Stomach (tissue), 9 donors: ENCODE data around the gene TMEM52B. TPM values are rescaled to one million over a fixed set of nuclear protein-coding genes. Genes with fewer than 3 reads are reported as not detected.
A peak's percentile ranks its signal among the peaks of the same experiment; 100 is the strongest.

Experiments used
- DNase-seq, 2 donors: peaks; one replicate each; pipeline versions ENCODE4 v3.0.0 to v3.0.0-alpha.2; 2013 to 2019
- H3K27ac ChIP-seq, 5 donors: fragments of 200-600 bp in 4 of 5; sonication (generic) in 4 of 5; one replicate each; pipeline ENCODE4 v1.5.1; 2013 to 2019; ENCODE audit warnings: mild to moderate bottlenecking in 1 of 5, moderate library complexity in 1 of 5
- H3K27me3 ChIP-seq, 3 donors: fragments of 200-600 bp; sonication (generic); one replicate each; pipeline ENCODE4 v1.5.1; 2017 to 2019; ENCODE audit warnings: mixed run types in 1 of 3
- H3K36me3 ChIP-seq, 4 donors: fragments of 200-600 bp; sonication (generic); 1 replicate in 3 of 4; 2 replicates in 1 of 4; pipeline ENCODE4 v1.5.1; 2016 to 2019
- H3K4me1 ChIP-seq, 4 donors: fragments of 200-600 bp; sonication (generic); one replicate each; pipeline ENCODE4 v1.5.1; 2016 to 2019
- H3K4me3 ChIP-seq, 4 donors: fragments of 200-600 bp; sonication (generic) in 3 of 4; one replicate each; pipeline ENCODE4 v1.5.1; 2016 to 2019; ENCODE audit warnings: mild to moderate bottlenecking in 1 of 4
- H3K9me3 ChIP-seq, 4 donors: fragments of 200-600 bp; sonication (generic); one replicate each; pipeline ENCODE4 v1.5.1; 2016 to 2019
- EP300 ChIP-seq: sonication (generic); formaldehyde crosslinking; IDR thresholded peaks from one replicate; pipeline ENCODE4 v1.6.1; 2017; ENCODE audit warnings: antibody characterized with exemption
- POLR2A ChIP-seq, 4 donors: fragments of 450-650 bp; IDR thresholded peaks; one replicate each; pipeline ENCODE4 v1.6.1; 2016; ENCODE audit warnings: antibody characterized with exemption in 4 of 4, control low read depth in 2 of 4, mild to moderate bottlenecking in 1 of 4, moderate library complexity in 1 of 4
- POLR2AphosphoS5 ChIP-seq, 3 donors: sonication (generic); formaldehyde crosslinking; IDR thresholded peaks; one replicate each; pipeline ENCODE4 v1.6.1; 2016; ENCODE audit warnings: antibody characterized with exemption in 3 of 3
- WGBS, 5 donors: extraction: QIAGEN DNeasy Blood & Tissue Kit in 3 of 5; methylation state at CpG; one replicate each; pipeline versions ENCODE4 v1.1.5 to v1.1.7; 2013 to 2018; 5-methylcytosine and 5-hydroxymethylcytosine counted together
- intact Hi-C: fragments of 100-400 bp; cut with DNase I; formaldehyde crosslinking; loops from one replicate; pipeline ENCODE4 v1.15.1; 2023; ENCODE audit warnings: low total_unique reads
- polyA plus RNA-seq, 3 donors: library from polyadenylated mRNA; stranded (reverse); fragments of 200-250 nt; gene quantifications; one replicate each; pipeline ENCODE4 v1.2.3, GENCODE V29; 2013
- total RNA-seq, 5 donors: library from RNA; depleted of rRNA; stranded (reverse); fragments of >200 nt; gene quantifications; one replicate each; pipeline versions ENCODE4 v1.1.0 to v1.2.3, GENCODE V29; 2014 to 2016
- TF ChIP-seq, protein P1 (sequence below), 7 experiments: fragments of 450-650 bp in 4 of 7; fragments of 200-600 bp in 3 of 7; sonication (generic) in 3 of 7; IDR thresholded peaks; one replicate each; pipeline ENCODE4 v1.5.1; 2016 to 2019; ENCODE audit warnings: antibody characterized with exemption in 7 of 7, control low read depth in 2 of 7, mild to moderate bottlenecking in 1 of 7
- donor health status: healthy with polysubstance abuse.
- donor health status: Bipolar disorder and iron deficiency.
- donor health status: healthy.

TMEM52B gene
- total and polyA plus RNA-seq, 8 donors: 0.14 to 1.4 (median 0.60) TPM; not detected in 4

DNA sequence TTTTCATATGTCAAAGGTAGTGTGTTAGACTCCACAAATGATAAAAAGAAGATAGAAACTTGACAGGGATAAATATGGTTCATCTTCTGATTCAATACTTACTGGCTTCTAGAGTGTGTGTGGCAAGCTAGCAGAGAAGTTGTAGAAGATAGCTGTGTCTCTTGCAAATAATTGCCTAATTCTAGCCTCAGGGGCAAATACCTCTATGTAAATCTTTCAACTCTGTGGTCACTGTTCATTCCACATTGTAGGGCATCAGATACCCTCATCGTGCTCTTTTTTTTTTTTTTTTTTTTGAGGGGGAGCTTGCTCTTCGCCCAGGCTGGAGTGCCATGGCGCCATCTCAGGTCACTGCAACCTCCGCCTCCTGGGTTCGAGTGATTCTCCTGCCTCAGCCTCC lies 8.6 kb upstream of the TMEM52B start:
- Histone ChIP-seq H3K27ac (no peak overlapping the region), H3K4me3 (no peak overlapping the region), H3K4me1 (peaks cover 0 to 3% (median 0%) of the 10 kb centered on the region in 4 donors), H3K36me3 (no peaks in the 10 kb centered on the region), H3K27me3 (no peaks in the 10 kb centered on the region), H3K9me3 (no peaks in the 10 kb centered on the region)
- intact Hi-C loops: no loop called here
- 83 to 93% (median 88%) methylated on average over 5 of the region's 5 CpGs for WGBS, 5 donors
- TF ChIP-seq, protein P1, sequence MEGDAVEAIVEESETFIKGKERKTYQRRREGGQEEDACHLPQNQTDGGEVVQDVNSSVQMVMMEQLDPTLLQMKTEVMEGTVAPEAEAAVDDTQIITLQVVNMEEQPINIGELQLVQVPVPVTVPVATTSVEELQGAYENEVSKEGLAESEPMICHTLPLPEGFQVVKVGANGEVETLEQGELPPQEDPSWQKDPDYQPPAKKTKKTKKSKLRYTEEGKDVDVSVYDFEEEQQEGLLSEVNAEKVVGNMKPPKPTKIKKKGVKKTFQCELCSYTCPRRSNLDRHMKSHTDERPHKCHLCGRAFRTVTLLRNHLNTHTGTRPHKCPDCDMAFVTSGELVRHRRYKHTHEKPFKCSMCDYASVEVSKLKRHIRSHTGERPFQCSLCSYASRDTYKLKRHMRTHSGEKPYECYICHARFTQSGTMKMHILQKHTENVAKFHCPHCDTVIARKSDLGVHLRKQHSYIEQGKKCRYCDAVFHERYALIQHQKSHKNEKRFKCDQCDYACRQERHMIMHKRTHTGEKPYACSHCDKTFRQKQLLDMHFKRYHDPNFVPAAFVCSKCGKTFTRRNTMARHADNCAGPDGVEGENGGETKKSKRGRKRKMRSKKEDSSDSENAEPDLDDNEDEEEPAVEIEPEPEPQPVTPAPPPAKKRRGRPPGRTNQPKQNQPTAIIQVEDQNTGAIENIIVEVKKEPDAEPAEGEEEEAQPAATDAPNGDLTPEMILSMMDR (IDR thresholded peaks at IDR 0.05): no peak
- no peak for TF ChIP-seq EP300
- TF ChIP-seq POLR2AphosphoS5 (IDR thresholded peaks at IDR 0.05): no peak
- no peak for TF ChIP-seq POLR2A (IDR thresholded peaks at IDR 0.05)
- no peak for DNase-seq

DNA sequence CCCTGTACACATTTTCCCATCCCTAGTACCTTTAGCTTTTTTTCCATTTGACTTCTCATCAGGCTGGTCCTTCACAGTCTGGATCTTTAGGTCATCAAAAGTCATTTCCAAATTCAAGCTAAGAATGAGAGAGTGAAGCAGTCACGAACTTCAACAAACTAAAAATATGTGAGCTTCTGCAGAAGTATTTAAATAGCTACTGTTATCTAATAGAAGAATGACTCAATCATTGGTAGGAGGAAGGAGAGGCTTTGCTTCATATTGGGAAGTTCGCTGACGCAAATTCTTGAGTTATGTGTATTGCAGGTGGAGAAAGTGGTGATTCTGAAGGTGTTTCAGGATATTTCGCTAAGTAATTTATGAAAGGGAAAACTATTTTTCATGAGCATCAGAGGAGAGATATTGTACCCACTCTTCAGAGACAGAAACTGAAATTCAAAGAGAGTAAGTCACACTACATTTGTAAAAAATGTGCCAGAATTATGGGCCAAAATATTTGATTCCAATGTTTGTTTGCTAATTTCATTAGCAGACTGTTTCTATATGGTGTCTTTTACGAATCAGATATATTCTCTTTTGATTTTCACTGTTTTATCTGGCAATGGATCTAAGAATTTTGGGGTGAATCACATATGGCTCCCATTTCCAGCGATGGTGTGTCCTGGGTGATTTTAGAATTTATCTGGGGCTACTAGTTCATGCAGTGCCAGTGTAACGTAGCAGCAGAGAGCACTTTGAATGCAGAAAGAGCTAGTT lies 6.7 kb upstream of the TMEM52B start, which contains the start of gene OLR1:
TSS of gene OLR1 (minus strand) at position 160 of the 756 bp plus-strand sequence. CDS start at position 105, 55 bp downstream.
- Histone ChIP-seq H3K4me3 (no peak within 1 kb of the TSS), H3K9me3 (no peaks in the 10 kb centered on the region), H3K4me1 (no peaks in the 10 kb centered on the region), H3K27ac (no peak within 1 kb of the TSS), H3K27me3 (no peaks in the 10 kb centered on the region), H3K36me3 (no peaks in the 10 kb centered on the region)
- intact Hi-C loops: no loop called here
- no peak for DNase-seq
- TF ChIP-seq EP300: no peak
- TF ChIP-seq, protein P1 (IDR thresholded peaks at IDR 0.05): no peak
- no peak for TF ChIP-seq POLR2A (IDR thresholded peaks at IDR 0.05)
- no peak for TF ChIP-seq POLR2AphosphoS5 (IDR thresholded peaks at IDR 0.05)
- WGBS, 5 donors: 67 to 71% (median 68%) methylated on average over 7 of the region's 7 CpGs

DNA sequence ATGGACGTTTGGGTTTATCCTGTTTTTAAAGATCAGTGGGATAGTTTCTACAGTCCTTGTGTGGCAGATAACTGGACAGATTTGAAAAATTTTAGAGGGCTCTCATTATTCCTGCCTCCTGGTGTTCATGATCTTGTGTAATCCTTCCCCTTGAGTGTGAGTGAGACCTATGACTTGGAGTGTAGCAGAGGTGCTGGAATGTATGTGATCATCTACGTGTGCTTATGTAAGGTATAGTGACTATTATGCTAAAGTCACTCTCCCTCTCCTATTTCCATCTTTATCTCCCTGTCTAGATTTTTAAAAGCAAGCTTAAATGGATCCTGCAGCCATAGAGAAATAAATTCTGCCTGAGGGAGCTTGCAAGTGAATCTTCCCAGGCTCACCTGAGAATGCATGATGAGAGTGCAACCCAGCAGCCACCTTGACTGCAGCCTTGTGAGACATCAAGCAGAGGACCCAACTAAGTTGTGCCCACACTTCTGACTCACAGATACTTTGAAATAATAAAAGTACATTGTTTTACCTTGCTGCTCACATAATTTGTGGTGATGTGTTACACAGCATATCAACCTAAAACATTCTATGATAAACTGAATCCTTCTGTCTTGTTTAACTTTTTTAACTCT lies 3.7 kb upstream of the TMEM52B start:
- Histone ChIP-seq H3K36me3 (no peaks in the 10 kb centered on the region), H3K27me3 (no peaks in the 10 kb centered on the region), H3K4me1 (no peaks in the 10 kb centered on the region), H3K4me3 (no peak overlapping the region), H3K9me3 (no peaks in the 10 kb centered on the region), H3K27ac (no peak overlapping the region)
- no peak for DNase-seq
- TF ChIP-seq EP300 (no peak), POLR2AphosphoS5 (IDR thresholded peaks at IDR 0.05) (no peak), POLR2A (IDR thresholded peaks at IDR 0.05) (no peak)
- TF ChIP-seq, protein P1 (IDR thresholded peaks at IDR 0.05): no peak
- intact Hi-C loops: no loop called here
- WGBS, 5 donors: 62 to 81% (median 73%) methylated on average over 2 of the region's 2 CpGs

DNA sequence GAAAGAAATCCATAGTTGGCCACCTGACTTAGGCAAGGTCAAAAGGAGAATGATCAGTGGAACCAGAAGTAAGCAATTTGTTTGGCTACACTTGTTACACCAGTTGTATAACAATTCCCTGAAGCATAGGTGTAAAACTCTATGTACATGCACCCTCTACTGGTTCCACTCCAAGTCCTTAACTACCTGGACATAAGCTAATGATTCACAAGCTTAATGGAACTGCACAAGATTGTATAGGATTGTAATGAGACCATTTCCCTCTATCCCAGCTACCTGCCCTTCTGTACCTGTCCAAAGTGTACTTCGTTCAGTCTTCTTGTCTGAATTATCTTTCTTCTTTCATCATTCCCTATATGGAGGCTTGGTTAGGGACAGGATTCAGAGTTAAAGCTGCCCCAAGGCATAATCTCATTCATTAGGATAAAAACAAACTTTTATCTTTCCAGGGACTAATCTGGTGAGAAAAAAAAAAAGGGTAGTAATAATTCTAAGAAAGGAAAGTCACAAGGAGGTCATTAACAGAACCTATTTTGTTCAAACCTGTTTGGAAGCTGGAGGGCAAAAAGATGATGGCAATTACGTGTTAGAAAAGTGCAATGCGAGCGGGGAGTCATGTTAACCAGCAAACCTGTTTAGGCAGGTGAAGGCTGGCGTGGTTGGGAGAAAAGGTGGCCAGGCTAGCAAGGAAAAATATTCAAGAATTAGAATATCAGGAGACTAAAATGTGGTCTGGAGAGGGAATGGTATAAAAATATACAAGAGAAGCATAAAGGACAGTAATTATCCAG lies 2.8 kb upstream of the TMEM52B start:
- no peaks in the 10 kb centered on the region for H3K27me3 ChIP-seq
- TF ChIP-seq POLR2AphosphoS5 (IDR thresholded peaks at IDR 0.05) (no peak), POLR2A (IDR thresholded peaks at IDR 0.05) (no peak), EP300 (no peak)
- TF ChIP-seq, protein P1 (IDR thresholded peaks at IDR 0.05): no peak
- no peak overlapping the region for H3K27ac ChIP-seq
- H3K4me3 ChIP-seq: no peak overlapping the region
- no peaks in the 10 kb centered on the region for H3K36me3 ChIP-seq
- 66 to 76% (median 74%) methylated on average over 5 of the region's 5 CpGs for WGBS, 5 donors
- no peaks in the 10 kb centered on the region for H3K9me3 ChIP-seq
- H3K4me1 ChIP-seq: no peaks in the 10 kb centered on the region
- intact Hi-C loops: no loop called here
- peak in 1 of 2 donors; percentile 37 for DNase-seq
